Transverse colon (tissue), 4 donors: ENCODE data around the gene CHCHD10. TPM values are rescaled to one million over a fixed set of nuclear protein-coding genes. Genes with fewer than 3 reads are reported as not detected.

Source experiments
- DNase-seq: peaks from one replicate; pipeline ENCODE4 v3.0.0-alpha.2; 2019
- H3K27ac ChIP-seq, 4 donors: fragments of 200-600 bp; sonication (generic); 2 replicates each; pipeline ENCODE4 v1.5.1; 2016 to 2018; ENCODE audit warnings: inconsistent platforms in 4 of 4
- H3K27me3 ChIP-seq: fragments of 200-600 bp; sonication (generic); 2 replicates; pipeline ENCODE4 v1.5.1; 2017; ENCODE audit warnings: inconsistent platforms
- H3K36me3 ChIP-seq, 4 donors: fragments of 200-600 bp; sonication (generic); 2 replicates each; pipeline ENCODE4 v1.5.1; 2017 to 2019; ENCODE audit warnings: inconsistent platforms in 4 of 4
- H3K4me1 ChIP-seq, 4 donors: fragments of 200-600 bp; sonication (generic); 2 replicates each; pipeline ENCODE4 v1.5.1; 2017 to 2020; ENCODE audit warnings: inconsistent platforms in 4 of 4
- H3K4me3 ChIP-seq, 4 donors: fragments of 200-600 bp; sonication (generic); 1 replicate in 1 of 4; 2 replicates in 3 of 4; pipeline versions ENCODE4 v1.5.1 to v1.6.1; 2017 to 2019; ENCODE audit warnings: inconsistent platforms in 4 of 4
- H3K9me3 ChIP-seq, 2 donors: fragments of 200-600 bp; sonication (generic); 2 replicates each; pipeline ENCODE4 v1.5.1; 2017 to 2019; ENCODE audit warnings: inconsistent platforms in 2 of 2
- EP300 ChIP-seq: sonication (generic); formaldehyde crosslinking; IDR thresholded peaks from one replicate; pipeline ENCODE4 v1.6.1; 2017; ENCODE audit warnings: antibody characterized with exemption, low read depth
- POLR2A ChIP-seq: fragments of 450-650 bp; IDR thresholded peaks from one replicate; pipeline ENCODE4 v1.6.1; 2016; ENCODE audit warnings: antibody characterized with exemption, mild to moderate bottlenecking, moderate library complexity
- POLR2AphosphoS5 ChIP-seq, 3 donors: sonication (generic); formaldehyde crosslinking; IDR thresholded peaks; one replicate each; pipeline ENCODE4 v1.6.1; 2016; ENCODE audit warnings: antibody characterized with exemption in 3 of 3
- WGBS, 2 donors: methylation state at CpG; one replicate each; pipeline ENCODE4 v1.1.5; 2018; ENCODE audit warnings: low coverage in 1 of 2; 5-methylcytosine and 5-hydroxymethylcytosine counted together
- in situ Hi-C, 4 donors: fragments of 200-750 bp; cut with MboI; loops; one replicate each; pipeline versions ENCODE4 v1.15.0 to v1.15.1; 2017; ENCODE audit warnings: low sequenced_read_pairs in 3 of 4, low pct_ligation_motif_present in 1 of 4, low pct_unique_long_range_greater_than_20kb in 1 of 4
- intact Hi-C: fragments of 100-400 bp; cut with DNase I; formaldehyde crosslinking; loops from one replicate; pipeline ENCODE4 v1.15.1; 2023; ENCODE audit warnings: low total_unique reads
- total RNA-seq, 4 donors: library from RNA; depleted of rRNA; stranded (reverse); fragments of >200 nt; gene quantifications; one replicate each; pipeline ENCODE4 v1.1.0, GENCODE V29; 2016
- TF ChIP-seq, protein P1 (sequence below), 5 experiments: fragments of 200-600 bp in 3 of 5; fragments of 450-650 bp in 2 of 5; sonication (generic) in 3 of 5; IDR thresholded peaks; 1 replicate in 2 of 5; 2 replicates in 3 of 5; pipeline ENCODE4 v1.5.1; 2016 to 2017; ENCODE audit warnings: antibody characterized with exemption in 5 of 5, inconsistent platforms in 3 of 5, mild to moderate bottlenecking in 2 of 5, moderate library complexity in 1 of 5

Gene CHCHD10
- total RNA-seq, 4 donors from 2014 or later: 15.3 to 80.1 (median 50.8) TPM

DNA sequence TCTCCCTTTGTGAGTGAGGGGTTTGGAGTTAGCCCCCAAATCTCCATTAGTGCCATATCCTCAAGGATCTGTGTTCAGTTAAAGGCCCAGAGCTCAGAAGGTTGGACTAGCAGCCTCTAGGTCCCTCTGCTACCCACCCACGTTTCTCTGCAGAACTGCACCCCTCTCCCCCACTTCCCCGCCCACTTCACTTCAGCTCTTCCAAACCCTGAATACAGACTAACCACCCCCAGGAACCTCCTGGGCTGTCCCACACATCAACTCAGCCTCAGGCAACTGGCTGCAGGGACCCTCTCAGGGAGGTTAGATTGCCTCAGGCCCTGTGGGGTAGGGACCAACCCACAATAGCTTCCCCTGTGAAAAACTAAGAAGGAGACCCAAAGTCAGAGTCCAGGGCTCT, 14.4 kb downstream of the CHCHD10 start:
- intact Hi-C loops (no loop called here), in situ Hi-C loops (no loop called here)
- Histone ChIP-seq H3K27me3 (no peaks in the 10 kb centered on the region), H3K9me3 (no peaks in the 10 kb centered on the region), H3K27ac (no peak overlapping the region), H3K4me3 (no peak overlapping the region), H3K4me1 (peaks cover 7 to 22% (median 16%) of the 10 kb centered on the region in 4 donors), H3K36me3 (no peaks in the 10 kb centered on the region)
- DNase-seq: no peak
- WGBS, 2 donors: 73% methylated on average over 2 of the region's 2 CpGs; no CpG with 5 or more reads in 1 of the 2 donors
- TF ChIP-seq POLR2A (no peak), POLR2AphosphoS5 (IDR thresholded peaks at IDR 0.05) (no peak), EP300 (no peak)
- TF ChIP-seq, protein P1, sequence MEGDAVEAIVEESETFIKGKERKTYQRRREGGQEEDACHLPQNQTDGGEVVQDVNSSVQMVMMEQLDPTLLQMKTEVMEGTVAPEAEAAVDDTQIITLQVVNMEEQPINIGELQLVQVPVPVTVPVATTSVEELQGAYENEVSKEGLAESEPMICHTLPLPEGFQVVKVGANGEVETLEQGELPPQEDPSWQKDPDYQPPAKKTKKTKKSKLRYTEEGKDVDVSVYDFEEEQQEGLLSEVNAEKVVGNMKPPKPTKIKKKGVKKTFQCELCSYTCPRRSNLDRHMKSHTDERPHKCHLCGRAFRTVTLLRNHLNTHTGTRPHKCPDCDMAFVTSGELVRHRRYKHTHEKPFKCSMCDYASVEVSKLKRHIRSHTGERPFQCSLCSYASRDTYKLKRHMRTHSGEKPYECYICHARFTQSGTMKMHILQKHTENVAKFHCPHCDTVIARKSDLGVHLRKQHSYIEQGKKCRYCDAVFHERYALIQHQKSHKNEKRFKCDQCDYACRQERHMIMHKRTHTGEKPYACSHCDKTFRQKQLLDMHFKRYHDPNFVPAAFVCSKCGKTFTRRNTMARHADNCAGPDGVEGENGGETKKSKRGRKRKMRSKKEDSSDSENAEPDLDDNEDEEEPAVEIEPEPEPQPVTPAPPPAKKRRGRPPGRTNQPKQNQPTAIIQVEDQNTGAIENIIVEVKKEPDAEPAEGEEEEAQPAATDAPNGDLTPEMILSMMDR (IDR thresholded peaks at IDR 0.05): no peak

DNA sequence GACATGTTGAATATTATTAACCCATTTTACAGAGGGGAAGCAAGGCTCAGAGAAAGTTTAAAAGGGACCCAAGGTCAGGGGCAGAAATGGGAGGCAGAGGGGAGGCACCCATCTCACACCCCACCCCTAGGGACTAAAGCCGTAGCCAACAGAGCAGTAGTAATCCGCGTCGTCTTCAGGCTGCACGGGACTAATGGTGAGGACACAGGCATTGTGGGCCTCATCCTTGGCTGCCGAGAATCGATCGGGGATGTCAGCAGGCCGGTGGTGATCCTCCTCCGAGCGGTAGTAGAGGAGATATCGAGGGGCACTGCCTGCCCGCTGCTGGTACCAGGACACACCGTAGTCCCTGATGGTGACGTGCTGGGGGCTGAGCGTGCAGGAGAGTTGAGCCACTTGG, 15.0 kb downstream of the CHCHD10 start:
- Histone ChIP-seq H3K4me3 (no peak overlapping the region), H3K27me3 (no peaks in the 10 kb centered on the region), H3K4me1 (peaks cover 7 to 22% (median 16%) of the 10 kb centered on the region in 4 donors), H3K36me3 (no peaks in the 10 kb centered on the region), H3K9me3 (no peaks in the 10 kb centered on the region), H3K27ac (no peak overlapping the region)
- WGBS, 2 donors: 84% methylated on average over 16 of the region's 16 CpGs; no CpG with 5 or more reads in 1 of the 2 donors
- in situ Hi-C loops: no loop called here
- no peak for TF ChIP-seq POLR2AphosphoS5 (IDR thresholded peaks at IDR 0.05)
- TF ChIP-seq, protein P1 (IDR thresholded peaks at IDR 0.05): no peak
- no peak for TF ChIP-seq EP300
- TF ChIP-seq POLR2A: no peak
- DNase-seq: no peak
- intact Hi-C loops: no loop called here

DNA sequence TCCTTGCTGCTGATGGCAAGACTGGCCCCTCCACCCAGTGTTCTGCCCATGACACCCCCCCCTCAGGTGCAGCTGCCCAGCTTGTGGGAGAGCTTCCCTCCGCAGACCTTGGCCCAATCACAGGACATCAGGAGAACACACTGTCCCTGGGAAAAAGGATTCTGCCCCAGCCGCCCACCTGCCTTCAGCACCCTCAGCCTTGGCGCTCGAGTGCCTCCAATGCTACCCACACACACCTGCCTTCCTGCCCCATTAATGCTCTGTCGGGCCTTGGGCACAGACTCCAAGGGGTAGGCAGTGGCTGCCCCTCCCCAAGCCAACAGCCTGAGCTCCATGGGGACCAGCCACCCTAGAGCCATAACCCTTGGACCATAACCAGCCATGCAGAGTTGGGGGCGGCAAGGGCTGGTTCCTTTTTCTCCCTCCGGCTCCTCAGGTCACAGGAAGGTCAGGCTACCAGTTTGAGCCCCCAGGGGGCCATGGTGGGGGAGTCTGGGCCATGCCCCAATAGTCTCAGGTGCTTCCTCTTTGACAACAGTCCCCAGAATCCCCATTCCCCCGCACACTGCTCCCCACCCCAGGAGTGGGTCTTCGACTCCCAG, 15.6 kb downstream of the CHCHD10 start:
- Histone ChIP-seq H3K27me3 (no peaks in the 10 kb centered on the region), H3K4me1 (peaks cover 7 to 22% (median 16%) of the 10 kb centered on the region in 4 donors), H3K4me3 (peak overlapping the region in 1 of 4 donors; percentile 61), H3K9me3 (no peaks in the 10 kb centered on the region), H3K27ac (peak overlapping the region in 3 of 4 donors; percentile 90 to 95 (median 93)), H3K36me3 (no peaks in the 10 kb centered on the region)
- peak; percentile 36 for DNase-seq
- TF ChIP-seq, protein P1 (IDR thresholded peaks at IDR 0.05): no peak
- TF ChIP-seq EP300 (no peak), POLR2A (no peak), POLR2AphosphoS5 (IDR thresholded peaks at IDR 0.05) (no peak)
- intact Hi-C loops: no loop called here
- 70 to 83% methylated on average over 2 to 9 of the region's 9 CpGs for WGBS, 2 donors
- in situ Hi-C loops: no loop called here

DNA sequence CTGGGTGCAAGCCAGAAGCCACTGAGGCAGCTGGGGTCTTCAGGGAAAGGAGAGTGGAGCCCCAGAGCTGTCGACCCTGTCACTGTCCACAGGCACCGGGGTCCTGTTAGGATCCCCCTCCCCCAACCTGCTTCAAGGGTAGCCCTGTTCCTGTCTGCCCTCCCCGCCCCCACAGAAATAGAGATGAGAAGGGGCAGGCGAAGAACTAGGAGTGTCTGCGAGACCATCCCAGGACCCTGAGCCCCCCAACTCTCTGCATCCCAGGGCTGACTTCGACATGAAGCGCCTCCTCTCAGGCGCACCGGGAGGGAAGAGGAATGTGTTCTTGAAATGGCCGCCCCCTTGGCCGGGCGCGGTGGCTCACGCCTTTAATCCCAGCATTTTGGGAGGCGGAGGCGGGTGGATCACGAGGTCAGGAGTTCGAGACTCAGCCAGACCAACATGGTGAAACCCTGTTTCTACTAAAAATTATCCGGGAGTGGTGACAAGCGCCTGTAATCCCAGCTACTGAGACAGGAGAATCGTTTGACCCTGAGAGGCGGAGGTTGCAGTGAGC, 16.3 kb downstream of the CHCHD10 start:
- no peaks in the 10 kb centered on the region for H3K36me3 ChIP-seq
- peak; percentile 50 for DNase-seq
- peak overlapping the region; percentile 53 to 62 (median 60) for H3K4me3 ChIP-seq
- H3K27me3 ChIP-seq: no peaks in the 10 kb centered on the region
- no peaks in the 10 kb centered on the region for H3K9me3 ChIP-seq
- peak overlapping the region; percentile 90 to 95 (median 92) for H3K27ac ChIP-seq
- peaks cover 7 to 22% (median 16%) of the 10 kb centered on the region in 4 donors for H3K4me1 ChIP-seq
- in situ Hi-C loops: no loop called here
- intact Hi-C loops: no loop called here
- WGBS, 2 donors: 36 to 62% methylated on average over 2 to 18 of the region's 22 CpGs
- TF ChIP-seq POLR2A (peak; percentile 39), EP300 (no peak)
